Neuronal stem cell (in vitro differentiated cells): Measurements from ENCODE around the gene ITGB5.
"Not testable (repeated sequence)": the region's sequence is repeated elsewhere in the genome, so short reads cannot be mapped to it uniquely, and the experiment has no call there.

Source experiments
- DNase-seq: peaks from one replicate; pipeline ENCODE4 v3.0.0-alpha.2; 2013; ENCODE audit warnings: low spot score
- H2AFZ ChIP-seq: one replicate; pipeline ENCODE4 v1.6.1; 2013; ENCODE audit warnings: mild to moderate bottlenecking, low read length, inconsistent platforms
- H2AK5ac ChIP-seq: 2 replicates; pipeline ENCODE4 v1.6.1; 2013; ENCODE audit warnings: low read depth, mild to moderate bottlenecking, inconsistent platforms, low read length, moderate library complexity, mixed read lengths
- H2BK120ac ChIP-seq: 2 replicates; pipeline ENCODE4 v1.6.1; 2013; ENCODE audit warnings: low read depth, mild to moderate bottlenecking, inconsistent platforms, low read length, moderate library complexity, mixed read lengths
- H2BK12ac ChIP-seq: one replicate; pipeline ENCODE4 v1.6.1; 2013; ENCODE audit warnings: low read length, inconsistent platforms
- H2BK15ac ChIP-seq: 2 replicates; pipeline ENCODE4 v1.6.1; 2013; ENCODE audit warnings: mild to moderate bottlenecking, low read length, inconsistent platforms, mixed read lengths
- H2BK5ac ChIP-seq: one replicate; pipeline ENCODE4 v1.6.1; 2013; ENCODE audit warnings: inconsistent platforms, mild to moderate bottlenecking, low read length, moderate library complexity
- H3K14ac ChIP-seq: one replicate; pipeline ENCODE4 v1.6.1; 2013; ENCODE audit warnings: low read length, inconsistent platforms
- H3K18ac ChIP-seq: 2 replicates; pipeline ENCODE4 v1.6.1; 2013; ENCODE audit warnings: low read length, inconsistent platforms
- H3K23ac ChIP-seq: 2 replicates; pipeline ENCODE4 v1.6.1; 2013; ENCODE audit warnings: low read depth, mild to moderate bottlenecking, mixed read lengths, low read length, inconsistent platforms; ENCODE audit not compliant: poor library complexity
- H3K27ac ChIP-seq: replicated peaks from 3 replicates; pipeline ENCODE4 v1.5.1; 2013; ENCODE audit warnings: low read length, inconsistent platforms
- H3K27me3 ChIP-seq, 3 experiments: 2 replicates each; pipeline ENCODE4 v1.6.1; 2013; ENCODE audit warnings: low read length in 3 of 3, mild to moderate bottlenecking in 2 of 3, inconsistent platforms in 1 of 3, low read depth in 1 of 3, mixed read lengths in 1 of 3, moderate library complexity in 1 of 3; ENCODE audit not compliant: control insufficient read depth in 3 of 3, insufficient read depth in 3 of 3
- H3K36me3 ChIP-seq, 2 donors: replicated peaks in 1 of 2; 2 replicates each; pipeline ENCODE4 v1.6.1; 2013; ENCODE audit warnings: low read length in 2 of 2; ENCODE audit not compliant: control insufficient read depth in 2 of 2, insufficient read depth in 2 of 2
- H3K4ac ChIP-seq: 2 replicates; pipeline ENCODE4 v1.6.1; 2013; ENCODE audit warnings: inconsistent platforms, mild to moderate bottlenecking, low read length, moderate library complexity
- H3K4me1 ChIP-seq, 2 donors: 1 replicate in 1 of 2; 2 replicates in 1 of 2; pipeline ENCODE4 v1.6.1; 2013; ENCODE audit warnings: low read length in 2 of 2, low read depth in 1 of 2; ENCODE audit not compliant: control insufficient read depth in 2 of 2, insufficient read depth in 1 of 2
- H3K4me2 ChIP-seq: one replicate; pipeline ENCODE4 v1.6.1; 2013; ENCODE audit warnings: mild to moderate bottlenecking, low read length, inconsistent platforms; ENCODE audit not compliant: insufficient read depth, poor library complexity, severe bottlenecking
- H3K4me3 ChIP-seq, 2 donors: 2 replicates each; pipeline ENCODE4 v1.5.1; 2013; ENCODE audit warnings: low read length in 2 of 2, mild to moderate bottlenecking in 2 of 2, inconsistent platforms in 1 of 2, moderate library complexity in 1 of 2
- H3K79me1 ChIP-seq: one replicate; pipeline ENCODE4 v1.6.1; 2013; ENCODE audit warnings: low read depth, mild to moderate bottlenecking, inconsistent platforms, low read length, moderate library complexity
- H3K9ac ChIP-seq: one replicate; pipeline ENCODE4 v1.6.1; 2013; ENCODE audit warnings: mild to moderate bottlenecking, low read depth, low read length, inconsistent platforms; ENCODE audit not compliant: poor library complexity
- H3K9me3 ChIP-seq, 2 donors: replicated peaks in 1 of 2; 2 replicates each; pipeline versions ENCODE3 to v1.6.1; 2013; ENCODE audit warnings: low read length in 2 of 2, mild to moderate bottlenecking in 2 of 2, inconsistent platforms in 1 of 2, low read depth in 1 of 2, mixed read lengths in 1 of 2, moderate library complexity in 1 of 2; ENCODE audit not compliant: control insufficient read depth in 2 of 2, insufficient read depth in 1 of 2
- H4K8ac ChIP-seq: one replicate; pipeline ENCODE4 v1.6.1; 2013; ENCODE audit warnings: low read depth, mild to moderate bottlenecking, inconsistent platforms, low read length, moderate library complexity
- H4K91ac ChIP-seq: one replicate; pipeline ENCODE4 v1.6.1; 2013; ENCODE audit warnings: low read length, low read depth, mild to moderate bottlenecking, inconsistent platforms; ENCODE audit not compliant: poor library complexity
- WGBS, 2 donors: extraction: QIAGEN DNeasy Blood & Tissue Kit; methylation state at CpG; one replicate each; pipeline ENCODE4 v1.1.7; 2013; ENCODE audit warnings: missing lambda C conversion rate in 2 of 2, mixed read lengths in 1 of 2; ENCODE audit not compliant: insufficient read length in 2 of 2, insufficient replicate concordance in 1 of 2; ENCODE audit errors: extremely low coverage in 2 of 2; 5-methylcytosine and 5-hydroxymethylcytosine counted together

ITGB5 gene

DNA sequence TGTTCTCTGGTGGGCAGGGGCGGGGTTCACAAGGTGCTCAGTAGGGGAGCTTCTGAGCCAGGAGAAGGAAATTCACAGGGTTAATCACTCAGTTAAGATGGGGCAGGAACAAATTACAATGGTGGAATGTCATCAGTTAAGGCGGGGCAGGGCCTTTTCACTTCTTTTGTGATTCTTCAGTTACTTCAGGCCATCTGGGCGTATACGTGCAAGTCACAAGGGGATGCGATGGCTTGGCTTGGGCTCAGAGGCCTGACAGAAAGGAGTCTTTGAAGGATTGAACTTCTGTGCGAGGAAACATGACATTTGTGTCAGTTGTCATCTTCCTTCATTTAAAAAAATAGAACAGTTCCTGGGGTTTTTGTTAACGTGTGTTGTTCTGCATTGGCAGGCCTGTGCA lies 129.2 kb downstream of the ITGB5 start:
- H2BK15ac ChIP-seq, H3K4me2 ChIP-seq, H3K23ac ChIP-seq, H3K14ac ChIP-seq, H3K4me1 ChIP-seq, H2BK12ac ChIP-seq, H4K91ac ChIP-seq, H3K36me3 ChIP-seq, H3K4me3 ChIP-seq, H2AFZ ChIP-seq, H4K8ac ChIP-seq, H3K27me3 ChIP-seq, H3K4ac ChIP-seq, DNase-seq, H2BK120ac ChIP-seq, H2BK5ac ChIP-seq, H3K9ac ChIP-seq, H2AK5ac ChIP-seq, H3K79me1 ChIP-seq, H3K27ac ChIP-seq, H3K18ac ChIP-seq, H3K9me3 ChIP-seq: not testable (repeated sequence)
- WGBS, 2 donors, result no CpG with 5 or more reads among the region's 7 CpGs

DNA sequence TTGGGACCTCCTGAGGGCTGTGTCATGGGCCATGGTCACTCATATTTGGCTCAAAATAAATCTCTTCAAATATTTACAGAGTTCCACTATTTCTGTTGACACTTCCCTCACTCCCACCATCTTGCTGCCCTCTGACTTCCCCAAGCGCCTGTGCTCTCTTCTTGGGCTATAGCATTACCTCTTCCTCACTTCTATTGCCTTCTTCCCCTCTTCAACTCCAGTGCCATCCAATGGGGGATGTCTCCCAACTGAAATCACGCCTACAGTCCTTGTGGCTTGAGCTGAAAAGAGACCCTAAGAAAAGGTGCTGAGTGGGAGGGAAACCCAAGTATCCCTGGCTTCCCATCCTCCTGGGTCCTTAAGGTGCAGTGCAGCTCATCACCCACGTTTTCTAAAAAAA lies 135.1 kb downstream of the ITGB5 start:
- WGBS, 2 donors, result no CpG with 5 or more reads among the region's 3 CpGs
- no peak for DNase-seq
- Histone ChIP-seq H3K14ac (no peak overlapping the region), H3K9me3 (no peaks in the 10 kb centered on the region), H3K27me3 (no peaks in the 10 kb centered on the region), H3K27ac (no peak overlapping the region), H3K4me1 (peaks cover 0 to 1% of the 10 kb centered on the region in 2 donors), H3K23ac (no peak overlapping the region), H3K79me1 (no peaks in the 10 kb centered on the region), H2AK5ac (no peak overlapping the region), H3K9ac (no peak overlapping the region), H3K4ac (no peak overlapping the region), H2BK12ac (no peak overlapping the region), H2BK5ac (no peak overlapping the region), H3K18ac (no peak overlapping the region), H3K4me3 (no peak overlapping the region), H4K91ac (no peak overlapping the region), H4K8ac (no peak overlapping the region), H3K36me3 (peaks cover 3 to 7% of the 10 kb centered on the region in 2 donors), H2BK120ac (no peak overlapping the region), H2AFZ (no peak overlapping the region), H3K4me2 (no peak overlapping the region), H2BK15ac (no peak overlapping the region)

DNA sequence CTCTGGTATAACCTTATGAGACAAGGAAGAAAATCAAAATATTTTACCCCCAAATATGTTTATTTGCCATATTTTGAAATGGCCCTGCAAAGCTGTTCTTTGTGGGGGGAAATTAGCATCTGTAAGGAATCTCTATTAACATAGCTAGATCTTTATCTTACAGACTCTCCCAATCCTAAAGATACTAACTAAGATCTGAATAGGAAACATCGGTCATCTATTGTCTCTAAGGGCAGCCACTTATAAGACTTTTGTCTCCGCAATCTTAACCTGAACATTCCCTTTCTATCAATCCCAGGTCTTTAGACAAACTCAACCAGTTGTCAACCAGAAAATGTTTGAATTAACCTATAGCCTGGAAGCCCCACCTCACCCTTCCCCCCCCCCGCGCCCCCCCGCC lies 135.7 kb downstream of the ITGB5 start:
- Histone ChIP-seq H2BK120ac (no peak overlapping the region), H3K27ac (no peak overlapping the region), H3K4me2 (no peak overlapping the region), H2BK12ac (no peak overlapping the region), H3K27me3 (no peaks in the 10 kb centered on the region), H3K4me1 (peaks cover 0 to 1% of the 10 kb centered on the region in 2 donors), H3K36me3 (peaks cover 3 to 13% of the 10 kb centered on the region in 2 donors), H2BK5ac (no peak overlapping the region), H3K79me1 (no peaks in the 10 kb centered on the region), H3K4ac (no peak overlapping the region), H2AFZ (no peak overlapping the region), H4K8ac (no peak overlapping the region), H4K91ac (no peak overlapping the region), H3K18ac (no peak overlapping the region), H3K23ac (no peak overlapping the region), H3K9ac (no peak overlapping the region), H3K4me3 (no peak overlapping the region), H3K9me3 (no peaks in the 10 kb centered on the region), H2BK15ac (no peak overlapping the region), H2AK5ac (no peak overlapping the region), H3K14ac (no peak overlapping the region)
- no CpG with 5 or more reads among the region's 5 CpGs for WGBS, 2 donors
- no peak for DNase-seq

DNA sequence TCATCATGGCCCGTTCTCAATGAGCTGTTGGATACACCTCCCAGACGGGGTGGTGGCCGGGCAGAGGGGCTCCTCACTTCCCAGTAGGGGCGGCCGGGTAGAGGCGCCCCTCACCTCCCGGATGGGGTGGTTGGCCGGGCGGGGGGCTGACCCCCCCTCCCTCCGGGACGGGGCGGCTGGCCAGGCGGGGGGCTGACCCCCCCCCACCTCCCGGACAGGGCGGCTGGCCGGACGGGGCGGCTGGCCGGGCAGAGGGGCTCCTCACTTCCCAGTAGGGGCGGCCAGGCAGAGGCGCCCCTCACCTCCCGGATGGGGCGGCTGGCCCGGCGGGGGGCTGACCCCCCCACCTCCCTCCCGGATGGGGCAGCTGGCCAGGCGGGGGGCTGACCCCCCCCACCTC lies 137.3 kb downstream of the ITGB5 start:
- H3K27me3 ChIP-seq, H3K18ac ChIP-seq, H2AK5ac ChIP-seq, H4K91ac ChIP-seq, H2BK15ac ChIP-seq, H3K9ac ChIP-seq, DNase-seq, H3K4me1 ChIP-seq, H2AFZ ChIP-seq, H3K4me3 ChIP-seq, H2BK5ac ChIP-seq, H3K23ac ChIP-seq, H3K79me1 ChIP-seq, H3K27ac ChIP-seq, H3K4ac ChIP-seq, H3K4me2 ChIP-seq, H2BK120ac ChIP-seq, H4K8ac ChIP-seq, H2BK12ac ChIP-seq, H3K14ac ChIP-seq, H3K9me3 ChIP-seq: not testable (repeated sequence)
- WGBS, 2 donors, result no CpG with 5 or more reads among the region's 27 CpGs
- peaks cover 11 to 29% of the 10 kb centered on the region in 2 donors for H3K36me3 ChIP-seq
